ENCODE results near the gene OCA2.
A peak's percentile ranks its signal among the peaks of the same experiment; 100 is the strongest.
"Not testable (repeated sequence)": the region's sequence is repeated elsewhere in the genome, so short reads cannot be mapped to it uniquely, and the experiment has no call there.

The OCA2 gene

GRCh38 chr15:28098766-28099554, at the start of gene OCA2:
Gene OCA2 (minus strand): TSS chr15:28099315. CDS start chr15:28081874, 17,441 bp downstream.
- DNase-seq: no peak

- no peak for DNase-seq
These were observed 48.7 kb upstream of the OCA2 start for GRCh38 chr15:28147801-28148200.

- DNase-seq: not testable (repeated sequence)
These were observed 46.3 kb upstream of the OCA2 start for GRCh38 chr15:28145419-28145818.

- DNase-seq: no peak
These were observed 40.9 kb upstream of the OCA2 start for GRCh38 chr15:28140062-28140461.

GRCh38 chr15:28137408-28138039, 38.4 kb upstream of the OCA2 start:
- DNase-seq: not testable (repeated sequence)

GRCh38 chr15:28136236-28136904, 37.3 kb upstream of the OCA2 start:
- not testable (repeated sequence) for DNase-seq

- DNase-seq: no peak
These were observed 34.2 kb upstream of the OCA2 start for GRCh38 chr15:28133281-28133680.

GRCh38 chr15:28132524-28133275, 33.6 kb upstream of the OCA2 start:
- no peak for DNase-seq

- no peak for DNase-seq
These were observed 32.8 kb upstream of the OCA2 start for GRCh38 chr15:28131946-28132345.

GRCh38 chr15:28131400-28131799, 32.3 kb upstream of the OCA2 start:
- DNase-seq: no peak

GRCh38 chr15:28130651-28131050, 31.5 kb upstream of the OCA2 start:
- no peak for DNase-seq

- no peak for DNase-seq
These were observed 30.2 kb upstream of the OCA2 start for GRCh38 chr15:28129231-28129848.

- DNase-seq: no peak
These were observed 28.9 kb upstream of the OCA2 start for GRCh38 chr15:28128031-28128430.

- DNase-seq: no peak
These were observed 27.9 kb upstream of the OCA2 start for GRCh38 chr15:28127036-28127435.

- peak; percentile 28 for DNase-seq
These were observed 26.8 kb upstream of the OCA2 start for GRCh38 chr15:28125673-28126651.

- DNase-seq: no peak
These were observed 25.7 kb upstream of the OCA2 start for GRCh38 chr15:28124841-28125240.

GRCh38 chr15:28123408-28124023, 24.4 kb upstream of the OCA2 start:
- DNase-seq: peak; percentile 7

GRCh38 chr15:28122038-28122949, 23.2 kb upstream of the OCA2 start:
- no peak for DNase-seq

- DNase-seq: not testable (repeated sequence)
These were observed 22.5 kb upstream of the OCA2 start for GRCh38 chr15:28121577-28121976.

- no peak for DNase-seq
These were observed 21.2 kb upstream of the OCA2 start for GRCh38 chr15:28120359-28120640.

Measured in NCI-H2029 treated with DMSO at 0.1 percent for 48 hours (cell line).